Stimulated activated CD4-positive, alpha-beta T cell treated with anti-CD3 and anti-CD28 coated beads, Interleukin-4, amount 100 ng/mL, for 1 hour (primary cell): ENCODE results near the gene AMBP.
"Not testable (repeated sequence)": the region's sequence is repeated elsewhere in the genome, so short reads cannot be mapped to it uniquely, and the experiment has no call there.

Experiments
- DNase-seq: peaks from one replicate; pipeline ENCODE4 v3.0.0-alpha.2; 2020

Gene AMBP

GRCh38 chr9:114049441-114050225, 28.5 kb downstream of the AMBP start:
- no peak for DNase-seq

GRCh38 chr9:114048533-114049415, 29.3 kb downstream of the AMBP start:
- DNase-seq = no peak

GRCh38 chr9:114047717-114048116, 30.4 kb downstream of the AMBP start:
- no peak for DNase-seq

- no peak for DNase-seq
Observed at GRCh38 chr9:114046875-114047274, 31.2 kb downstream of the AMBP start.

GRCh38 chr9:114046237-114046755, 31.8 kb downstream of the AMBP start:
- DNase-seq = no peak

- DNase-seq = not testable (repeated sequence)
Observed at GRCh38 chr9:114043660-114044059, 34.4 kb downstream of the AMBP start.

GRCh38 chr9:114039484-114039883, 38.6 kb downstream of the AMBP start:
- no peak for DNase-seq

GRCh38 chr9:114038724-114039313, 39.3 kb downstream of the AMBP start:
- no peak for DNase-seq

GRCh38 chr9:114037961-114038723, 40.0 kb downstream of the AMBP start:
- no peak for DNase-seq

GRCh38 chr9:114037249-114037648, 40.9 kb downstream of the AMBP start:
- DNase-seq = no peak

- no peak for DNase-seq
Observed at GRCh38 chr9:114035845-114036801, 42.0 kb downstream of the AMBP start.

GRCh38 chr9:114035221-114035844, 42.8 kb downstream of the AMBP start:
- DNase-seq = no peak

GRCh38 chr9:114034661-114035062, 43.4 kb downstream of the AMBP start:
- no peak for DNase-seq

- DNase-seq = no peak
Observed at GRCh38 chr9:114034196-114034595, 43.9 kb downstream of the AMBP start.

- no peak for DNase-seq
Observed at GRCh38 chr9:114033397-114034103, 44.5 kb downstream of the AMBP start.

GRCh38 chr9:114031948-114032840, 45.9 kb downstream of the AMBP start:
- no peak for DNase-seq

- no peak for DNase-seq
Observed at GRCh38 chr9:114031037-114031630, 47.0 kb downstream of the AMBP start.

- no peak for DNase-seq
Observed at GRCh38 chr9:114030364-114030763, 47.7 kb downstream of the AMBP start.
